Osteocyte (in vitro differentiated cells): ENCODE results near the gene ARHGEF7. TPM values are rescaled to one million over a fixed set of nuclear protein-coding genes. Genes with fewer than 3 reads are reported as not detected.

Experiments
- DNase-seq: peaks from one replicate; pipeline ENCODE4 v3.0.0; 2021; ENCODE audit warnings: mixed read lengths; ENCODE audit not compliant: unreplicated experiment; ENCODE audit errors: extremely low spot score
- H3K27ac Mint-ChIP-seq: one replicate; pipeline ENCODE4 v1.8.0; 2021; ENCODE audit warnings: mild to moderate bottlenecking, mixed read lengths; ENCODE audit not compliant: unreplicated experiment
- H3K27me3 Mint-ChIP-seq: one replicate; pipeline ENCODE4 v1.8.0; 2021; ENCODE audit warnings: mixed read lengths; ENCODE audit not compliant: unreplicated experiment
- H3K36me3 Mint-ChIP-seq: one replicate; pipeline ENCODE4 v1.8.0; 2021; ENCODE audit warnings: mixed read lengths; ENCODE audit not compliant: unreplicated experiment
- H3K4me1 Mint-ChIP-seq: one replicate; pipeline ENCODE4 v1.8.0; 2021; ENCODE audit warnings: mixed read lengths; ENCODE audit not compliant: unreplicated experiment
- H3K4me3 Mint-ChIP-seq: one replicate; pipeline ENCODE4 v1.8.0; 2021; ENCODE audit warnings: mild to moderate bottlenecking, moderate library complexity, mixed read lengths; ENCODE audit not compliant: unreplicated experiment
- H3K9me3 Mint-ChIP-seq: one replicate; pipeline ENCODE4 v1.8.0; 2021; ENCODE audit warnings: mixed read lengths; ENCODE audit not compliant: unreplicated experiment
- total RNA-seq: library from RNA; stranded (reverse); gene quantifications from 2 replicates; pipeline ENCODE4 v1.2.1, GENCODE V29; 2021
- TF ChIP-seq, protein P1 (sequence below): fragments of 200-600 bp; sonication (generic); IDR thresholded peaks from 2 replicates; pipeline ENCODE4 v1.5.0; 2021; ENCODE audit warnings: antibody characterized with exemption, mild to moderate bottlenecking, moderate library complexity

ARHGEF7 gene
- total RNA-seq, 1 donor from 2014 or later: 125 TPM

DNA sequence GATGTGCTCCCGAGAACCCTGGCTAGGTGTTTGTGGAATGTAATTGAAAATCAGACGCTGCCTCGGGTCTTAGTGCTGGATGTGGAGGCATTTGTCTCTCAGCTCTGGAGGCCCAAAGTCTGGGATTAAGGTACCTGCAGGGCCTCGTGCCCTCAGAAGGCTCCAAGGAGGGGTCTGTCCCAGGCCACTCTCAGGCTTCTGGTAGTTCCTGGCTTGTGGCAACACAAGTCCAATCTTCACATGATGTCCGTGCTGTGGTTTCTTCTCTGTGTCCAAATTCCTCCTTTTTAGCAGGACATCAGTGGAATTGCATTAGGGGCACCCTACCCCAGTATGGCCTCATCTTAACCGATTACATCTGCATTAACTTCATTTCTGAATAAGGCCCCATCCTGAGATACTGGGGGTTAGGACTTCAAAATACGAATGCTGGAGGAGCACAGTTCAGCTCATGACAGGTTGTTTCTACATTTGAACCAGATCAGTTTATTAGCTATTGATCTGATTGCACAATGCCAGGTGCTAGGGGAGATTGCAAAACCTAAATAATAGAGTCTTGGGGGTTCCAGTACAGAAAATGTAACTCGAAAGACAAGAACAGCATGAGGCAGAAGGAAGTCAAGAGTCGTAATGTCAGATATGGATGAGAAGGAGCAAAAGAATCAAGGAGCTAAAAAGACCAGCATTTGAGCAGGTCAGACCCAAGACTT lies 3.9 kb downstream of the ARHGEF7 start:
- H3K9me3 Mint-ChIP-seq: no peaks in the 10 kb centered on the region
- H3K27me3 Mint-ChIP-seq: no peaks in the 10 kb centered on the region
- TF ChIP-seq, protein P1, sequence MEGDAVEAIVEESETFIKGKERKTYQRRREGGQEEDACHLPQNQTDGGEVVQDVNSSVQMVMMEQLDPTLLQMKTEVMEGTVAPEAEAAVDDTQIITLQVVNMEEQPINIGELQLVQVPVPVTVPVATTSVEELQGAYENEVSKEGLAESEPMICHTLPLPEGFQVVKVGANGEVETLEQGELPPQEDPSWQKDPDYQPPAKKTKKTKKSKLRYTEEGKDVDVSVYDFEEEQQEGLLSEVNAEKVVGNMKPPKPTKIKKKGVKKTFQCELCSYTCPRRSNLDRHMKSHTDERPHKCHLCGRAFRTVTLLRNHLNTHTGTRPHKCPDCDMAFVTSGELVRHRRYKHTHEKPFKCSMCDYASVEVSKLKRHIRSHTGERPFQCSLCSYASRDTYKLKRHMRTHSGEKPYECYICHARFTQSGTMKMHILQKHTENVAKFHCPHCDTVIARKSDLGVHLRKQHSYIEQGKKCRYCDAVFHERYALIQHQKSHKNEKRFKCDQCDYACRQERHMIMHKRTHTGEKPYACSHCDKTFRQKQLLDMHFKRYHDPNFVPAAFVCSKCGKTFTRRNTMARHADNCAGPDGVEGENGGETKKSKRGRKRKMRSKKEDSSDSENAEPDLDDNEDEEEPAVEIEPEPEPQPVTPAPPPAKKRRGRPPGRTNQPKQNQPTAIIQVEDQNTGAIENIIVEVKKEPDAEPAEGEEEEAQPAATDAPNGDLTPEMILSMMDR: no peak
- peak overlapping the region; percentile 100 for H3K27ac Mint-ChIP-seq
- no peak for DNase-seq
- H3K4me3 Mint-ChIP-seq: no peak overlapping the region
- H3K36me3 Mint-ChIP-seq: peaks cover 17% of the 10 kb centered on the region
- H3K4me1 Mint-ChIP-seq: peaks cover 72% of the 10 kb centered on the region

DNA sequence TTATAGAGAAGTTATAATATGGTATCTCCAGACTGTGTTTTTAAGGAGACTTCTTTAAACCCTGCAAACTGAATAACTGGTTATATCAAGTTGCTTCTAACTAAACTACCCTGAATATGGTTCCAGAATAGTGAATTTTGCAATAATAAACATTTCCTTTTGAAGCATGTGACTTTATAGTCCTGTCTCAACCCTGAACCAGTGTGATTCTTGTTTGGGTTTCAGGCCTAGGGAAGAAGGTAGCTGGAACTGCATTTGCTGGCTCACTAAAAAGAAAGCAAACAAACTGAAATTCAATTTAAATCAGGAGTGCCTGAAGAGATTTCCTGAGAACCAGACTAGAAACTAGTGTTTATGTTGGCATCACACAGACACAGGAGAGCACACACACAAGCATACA lies 4.9 kb downstream of the ARHGEF7 start:
- Mint-ChIP-seq H3K27ac (peak overlapping the region; percentile 83), H3K27me3 (no peaks in the 10 kb centered on the region), H3K4me1 (peaks cover 70% of the 10 kb centered on the region), H3K4me3 (no peak overlapping the region), H3K9me3 (no peaks in the 10 kb centered on the region), H3K36me3 (peaks cover 19% of the 10 kb centered on the region)
- TF ChIP-seq, protein P1: no peak
- no peak for DNase-seq

DNA sequence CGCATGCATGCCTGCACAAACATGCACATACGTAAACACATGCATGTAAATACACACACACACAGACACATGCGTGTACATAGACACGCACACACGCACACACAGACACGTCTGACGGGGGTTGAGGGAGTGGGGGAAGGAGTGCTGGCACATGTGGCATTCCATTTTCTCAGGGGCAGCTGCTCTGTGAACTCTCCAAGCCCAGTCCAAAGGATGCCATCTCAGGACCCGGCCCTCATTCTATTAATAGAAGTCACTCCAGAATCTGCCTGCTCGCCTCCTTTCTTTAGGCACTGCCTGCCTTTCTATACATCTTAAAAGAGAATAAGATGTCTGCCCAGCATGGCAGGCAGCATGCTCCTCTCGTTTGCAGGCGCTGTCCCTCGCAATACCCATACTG lies 5.3 kb downstream of the ARHGEF7 start:
- H3K27ac Mint-ChIP-seq: peak overlapping the region; percentile 83
- H3K4me1 Mint-ChIP-seq: peaks cover 74% of the 10 kb centered on the region
- peaks cover 21% of the 10 kb centered on the region for H3K36me3 Mint-ChIP-seq
- H3K27me3 Mint-ChIP-seq: no peaks in the 10 kb centered on the region
- no peak for DNase-seq
- no peak overlapping the region for H3K4me3 Mint-ChIP-seq
- H3K9me3 Mint-ChIP-seq: no peaks in the 10 kb centered on the region
- TF ChIP-seq, protein P1: no peak

DNA sequence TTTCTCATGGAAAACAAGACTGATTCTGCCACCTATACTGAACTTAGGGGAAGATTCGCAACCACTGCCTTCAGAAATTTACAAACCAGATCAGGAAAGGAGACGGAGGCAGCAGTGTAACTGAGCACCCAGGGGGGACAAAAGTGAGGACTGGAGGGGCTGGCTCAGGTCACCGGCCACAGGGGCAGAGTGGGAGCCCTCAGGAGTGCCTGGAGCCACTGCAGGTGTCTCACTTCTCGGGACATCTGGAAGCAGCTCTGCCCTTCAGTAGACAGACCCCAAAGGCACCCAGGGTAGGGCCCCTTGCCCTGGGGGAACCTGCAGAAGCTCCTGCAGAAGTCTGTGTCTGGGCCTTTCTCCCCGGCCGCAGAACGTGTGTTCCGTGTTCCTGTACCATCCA lies 5.8 kb downstream of the ARHGEF7 start:
- Mint-ChIP-seq H3K27ac (peak overlapping the region; percentile 83), H3K27me3 (no peaks in the 10 kb centered on the region), H3K36me3 (peaks cover 21% of the 10 kb centered on the region), H3K4me1 (peaks cover 77% of the 10 kb centered on the region), H3K4me3 (no peak overlapping the region), H3K9me3 (no peaks in the 10 kb centered on the region)
- no peak for DNase-seq
- TF ChIP-seq, protein P1: no peak

DNA sequence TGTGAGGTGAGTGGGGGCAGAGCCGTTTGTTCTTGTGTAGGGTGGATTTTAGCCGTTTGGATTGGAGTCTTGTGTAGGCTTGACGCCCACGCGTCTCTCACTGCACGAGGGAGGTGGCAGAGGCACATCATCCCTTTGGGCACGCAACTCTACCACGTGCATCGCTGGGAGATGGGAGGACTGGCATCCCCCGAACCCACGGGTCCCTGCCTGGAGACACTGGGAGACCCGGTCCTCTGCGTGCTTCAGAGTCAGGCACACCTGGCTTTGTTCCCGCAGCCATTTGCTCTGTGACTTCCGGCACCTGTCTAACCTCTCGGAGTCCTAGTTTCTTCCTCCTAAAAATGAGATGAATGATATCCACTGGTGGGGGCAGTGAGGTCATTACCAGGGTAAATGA lies 6.4 kb downstream of the ARHGEF7 start:
- TF ChIP-seq, protein P1: no peak
- peaks cover 21% of the 10 kb centered on the region for H3K36me3 Mint-ChIP-seq
- no peak overlapping the region for H3K4me3 Mint-ChIP-seq
- H3K27me3 Mint-ChIP-seq: no peaks in the 10 kb centered on the region
- H3K27ac Mint-ChIP-seq: peak overlapping the region; percentile 34
- no peaks in the 10 kb centered on the region for H3K9me3 Mint-ChIP-seq
- DNase-seq: no peak
- peaks cover 74% of the 10 kb centered on the region for H3K4me1 Mint-ChIP-seq
